Measurements from ENCODE around the gene FGF22. TPM values are rescaled to one million over a fixed set of nuclear protein-coding genes. Genes with fewer than 3 reads are reported as not detected.

FGF22 gene
- total and polyA plus RNA-seq, 2 of the 8 experiments (the other 6 are each of a cell fraction or from before 2014, with no cell fraction given): 0.44 to 1.7 TPM

DNA sequence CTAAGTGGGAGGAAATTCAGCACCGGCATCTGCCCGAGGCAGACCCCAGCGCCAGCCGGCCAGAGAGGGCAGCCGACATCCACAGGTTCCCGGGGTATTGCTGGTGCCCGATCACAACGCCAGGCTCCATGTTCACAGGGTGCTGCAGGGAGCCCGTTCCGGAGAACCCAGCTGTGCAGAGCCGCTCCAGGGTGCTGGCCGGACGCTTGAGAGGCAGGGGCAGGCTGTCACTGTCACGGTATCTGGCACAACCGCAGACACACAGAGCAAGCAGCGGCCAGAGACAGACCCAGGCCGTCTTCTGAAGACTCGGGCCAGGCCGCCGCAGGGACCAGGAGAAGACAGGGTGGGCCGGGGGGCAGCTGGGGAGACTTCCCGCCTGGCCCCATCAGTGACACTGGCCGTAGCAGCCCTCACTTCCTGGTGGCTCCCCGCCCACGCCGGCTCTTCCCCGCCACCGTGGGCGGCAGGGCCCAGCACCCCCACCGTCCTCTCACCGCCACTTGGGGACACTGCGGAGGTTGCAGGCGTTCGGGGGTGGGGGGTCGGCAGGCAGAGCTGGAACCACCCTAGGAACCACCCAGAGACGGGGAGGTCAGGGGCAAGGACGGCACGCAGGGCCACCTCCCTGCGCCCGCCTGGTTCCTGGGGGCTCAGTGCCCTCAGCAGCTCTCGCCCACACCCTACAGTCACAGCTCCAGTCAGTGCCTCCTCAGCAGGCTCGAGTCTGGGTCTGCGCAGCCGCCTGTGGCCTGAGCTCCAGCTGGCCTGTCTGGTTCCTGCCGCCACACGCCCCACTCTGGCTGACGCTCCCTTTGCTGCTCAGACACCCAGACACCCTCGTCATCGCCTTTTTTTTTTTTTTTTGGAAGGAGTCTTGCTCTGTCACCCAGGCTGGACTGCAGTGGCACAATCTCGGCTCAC is 19.5 kb downstream of the FGF22 start (continued):
- TF ChIP-seq SRF (IDR thresholded peaks at IDR 0.05; ENCODE audit: low read depth, low read length) (no peak), PHF8 (conservative IDR thresholded peaks at IDR 0.05; ENCODE audit: low read depth, low read length) (no peak), CEBPB (IDR thresholded peaks at IDR 0.05; ENCODE audit: low read depth, low read length) (no peak), TAF7 (optimal IDR thresholded peaks at IDR 0.05; ENCODE audit: borderline replicate concordance, low read depth, low read length) (no peak), POLR2A (IDR thresholded peaks at IDR 0.05; ENCODE audit: control extremely low read depth in 1 of 2, low read depth in 2 of 2, low read length in 2 of 2) (no peak), BRCA1 (IDR thresholded peaks at IDR 0.05; ENCODE audit: low read depth, low read length) (no peak), BCL11A (IDR thresholded peaks at IDR 0.05; ENCODE audit: low read depth in 2 of 2, low read length in 2 of 2) (no peak), TCF12 (IDR thresholded peaks at IDR 0.05; ENCODE audit: low read depth, low read length) (no peak), KDM5A (IDR thresholded peaks at IDR 0.05; ENCODE audit: low read length) (no peak), KDM1A (IDR thresholded peaks at IDR 0.05; ENCODE audit: borderline replicate concordance, low read length) (no peak), RNF2 (IDR thresholded peaks at IDR 0.05; ENCODE audit: borderline replicate concordance, low read depth, low read length, missing control alignments, poor library complexity, severe bottlenecking) (no peak), RAD21 (IDR thresholded peaks at IDR 0.05 in 1 of 2, conservative IDR thresholded peaks at IDR 0.05 in 1 of 2; ENCODE audit: low read depth in 2 of 2, low read length in 2 of 2) (no peak), SAP30 (IDR thresholded peaks at IDR 0.05; ENCODE audit: insufficient read depth, insufficient replicate concordance, low read length) (no peak)
